CD8-positive, alpha-beta memory T cell (primary cell): Measurements from ENCODE around the gene PVR. TPM values are rescaled to one million over a fixed set of nuclear protein-coding genes. Genes with fewer than 3 reads are reported as not detected.
"Not testable (repeated sequence)": the region's sequence is repeated elsewhere in the genome, so short reads cannot be mapped to it uniquely, and the experiment has no call there.

Experiments used
- CTCF ChIA-PET: fragments of 350-600 bp; sonication (Branson Sonifier 250); formaldehyde crosslinking; loops from one replicate; lab custom pipeline; 2021; ENCODE audit warnings: antibody characterized with exemption; lab: Charles Lee
- POLR2A ChIA-PET: fragments of 350-600 bp; sonication (Branson Sonifier 250); formaldehyde crosslinking; loops from one replicate; lab custom pipeline; 2021; ENCODE audit warnings: antibody characterized with exemption; lab: Charles Lee
- DNase-seq, 5 donors: peaks; one replicate each; pipeline versions ENCODE4 v3.0.0 to v3.0.0-alpha.2; 2020 to 2022; ENCODE audit warnings: mixed read lengths in 1 of 5
- H3K27ac ChIP-seq: one replicate; pipeline ENCODE4 v1.7.0; 2013; ENCODE audit warnings: low read depth, mild to moderate bottlenecking, low read length, moderate library complexity
- H3K27me3 ChIP-seq: 2 replicates; pipeline ENCODE4 v1.7.0; 2013; ENCODE audit warnings: low read length, mild to moderate bottlenecking; ENCODE audit not compliant: insufficient read depth, poor library complexity, severe bottlenecking
- H3K36me3 ChIP-seq: 2 replicates; pipeline ENCODE4 v1.7.0; 2013; ENCODE audit warnings: mild to moderate bottlenecking, low read length, moderate library complexity; ENCODE audit not compliant: insufficient read depth
- H3K4me1 ChIP-seq: 2 replicates; pipeline ENCODE4 v1.7.0; 2013; ENCODE audit warnings: mild to moderate bottlenecking, low read length, moderate library complexity; ENCODE audit not compliant: insufficient read depth
- H3K4me3 ChIP-seq: 2 replicates; pipeline ENCODE4 v1.7.0; 2013; ENCODE audit warnings: mild to moderate bottlenecking, low read length
- H3K9me3 ChIP-seq: 2 replicates; pipeline ENCODE4 v1.7.0; 2013; ENCODE audit warnings: mild to moderate bottlenecking, low read length
- H3K27ac Mint-ChIP-seq, 8 donors: one replicate each; pipeline ENCODE4 v1.8.0; 2020 to 2021; ENCODE audit warnings: mixed read lengths in 8 of 8, mild to moderate bottlenecking in 6 of 8, inconsistent platforms in 3 of 8, moderate library complexity in 3 of 8
- H3K27me3 Mint-ChIP-seq, 2 donors: one replicate each; pipeline ENCODE4 v1.8.0; 2020 to 2021; ENCODE audit warnings: mixed read lengths in 2 of 2, mild to moderate bottlenecking in 1 of 2, moderate library complexity in 1 of 2
- H3K36me3 Mint-ChIP-seq, 3 donors: one replicate each; pipeline ENCODE4 v1.8.0; 2020 to 2021; ENCODE audit warnings: mixed read lengths in 3 of 3, inconsistent platforms in 1 of 3, mild to moderate bottlenecking in 1 of 3
- H3K4me1 Mint-ChIP-seq, 3 donors: one replicate each; pipeline ENCODE4 v1.8.0; 2020 to 2021; ENCODE audit warnings: mixed read lengths in 3 of 3, inconsistent platforms in 1 of 3, mild to moderate bottlenecking in 1 of 3
- H3K4me3 Mint-ChIP-seq, 7 donors: one replicate each; pipeline ENCODE4 v1.8.0; 2020 to 2021; ENCODE audit warnings: mixed read lengths in 7 of 7, mild to moderate bottlenecking in 6 of 7, moderate library complexity in 4 of 7, inconsistent platforms in 2 of 7
- H3K9me3 Mint-ChIP-seq, 5 donors: one replicate each; pipeline ENCODE4 v1.8.0; 2020 to 2022; ENCODE audit warnings: mixed read lengths in 5 of 5, mild to moderate bottlenecking in 3 of 5, moderate library complexity in 2 of 5, inconsistent platforms in 1 of 5
- polyA plus RNA-seq: library from polyadenylated mRNA; unstranded; fragments of 300-500 nt; fragmentation: Illumina TruSeq; gene quantifications from one replicate; pipeline ENCODE4 v1.2.3, GENCODE V29; 2021
- total RNA-seq, 2 experiments: library from RNA; stranded (reverse); gene quantifications; one replicate each; pipeline ENCODE4 v1.2.3, GENCODE V29; 2021

PVR gene
- total and polyA plus RNA-seq, 3 experiments from 2014 or later: 0.56 to 5.3 (median 5.2) TPM

- Histone ChIP-seq H3K27ac (no peak overlapping the region), H3K4me1 (no peaks in the 10 kb centered on the region), H3K9me3 (no peaks in the 10 kb centered on the region), H3K36me3 (no peaks in the 10 kb centered on the region), H3K4me3 (no peak overlapping the region), H3K27me3 (no peaks in the 10 kb centered on the region)
- Mint-ChIP-seq H3K4me1 (peaks cover 2 to 12% (median 6%) of the 10 kb centered on the region in 3 donors), H3K4me3 (no peak overlapping the region), H3K9me3 (no peaks in the 10 kb centered on the region), H3K27me3 (peaks cover 0 to 6% of the 10 kb centered on the region in 2 donors), H3K27ac (no peak overlapping the region), H3K36me3 (no peaks in the 10 kb centered on the region)
- DNase-seq: peak in 1 of 5 donors; percentile 1
- ChIA-PET POLR2A (no interaction called here), CTCF (no interaction called here)
Observed at GRCh38 chr19:44661904-44662303, 18.2 kb downstream of the PVR start.

DNA sequence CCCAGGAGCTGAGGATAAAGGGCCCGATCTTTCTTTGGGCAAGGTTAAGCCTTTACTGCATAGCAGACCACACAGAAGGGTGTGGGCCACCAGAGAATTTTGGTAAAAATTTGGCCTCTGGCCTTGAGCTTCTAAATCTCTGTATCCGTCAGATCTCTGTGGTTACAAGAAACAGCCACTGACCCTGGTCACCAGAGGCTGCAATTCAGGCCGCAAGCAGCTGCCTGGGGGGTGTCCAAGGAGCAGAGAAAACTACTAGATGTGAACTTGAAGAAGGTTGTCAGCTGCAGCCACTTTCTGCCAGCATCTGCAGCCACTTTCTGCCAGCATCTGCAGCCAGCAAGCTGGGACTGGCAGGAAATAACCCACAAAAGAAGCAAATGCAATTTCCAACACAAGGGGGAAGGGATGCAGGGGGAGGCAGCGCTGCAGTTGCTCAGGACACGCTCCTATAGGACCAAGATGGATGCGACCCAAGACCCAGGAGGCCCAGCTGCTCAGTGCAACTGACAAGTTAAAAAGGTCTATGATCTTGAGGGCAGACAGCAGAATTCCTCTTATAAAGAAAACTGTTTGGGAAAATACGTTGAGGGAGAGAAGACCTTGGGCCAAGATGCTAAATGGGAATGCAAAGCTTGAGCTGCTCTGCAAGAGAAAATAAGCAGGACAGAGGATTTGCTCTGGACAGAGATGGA, 19.1 kb downstream of the PVR start:
- Mint-ChIP-seq H3K27me3 (peaks cover 0 to 6% of the 10 kb centered on the region in 2 donors), H3K4me1 (peaks cover 0 to 4% (median 0%) of the 10 kb centered on the region in 3 donors), H3K27ac (no peak overlapping the region), H3K4me3 (no peak overlapping the region), H3K9me3 (no peaks in the 10 kb centered on the region), H3K36me3 (no peaks in the 10 kb centered on the region)
- Histone ChIP-seq H3K4me1 (no peaks in the 10 kb centered on the region), H3K9me3 (no peaks in the 10 kb centered on the region), H3K4me3 (no peak overlapping the region), H3K27ac (no peak overlapping the region), H3K36me3 (no peaks in the 10 kb centered on the region), H3K27me3 (no peaks in the 10 kb centered on the region)
- CTCF ChIA-PET: interaction anchor here (0.6 to 1.0 kb wide), 3 partner anchors 8 to 1962 kb away, joined by 3 read pairs; no protein-coding TSS in a partner anchor
- DNase-seq: peak in 1 of 5 donors; percentile 1
- POLR2A ChIA-PET: no interaction called here

DNA sequence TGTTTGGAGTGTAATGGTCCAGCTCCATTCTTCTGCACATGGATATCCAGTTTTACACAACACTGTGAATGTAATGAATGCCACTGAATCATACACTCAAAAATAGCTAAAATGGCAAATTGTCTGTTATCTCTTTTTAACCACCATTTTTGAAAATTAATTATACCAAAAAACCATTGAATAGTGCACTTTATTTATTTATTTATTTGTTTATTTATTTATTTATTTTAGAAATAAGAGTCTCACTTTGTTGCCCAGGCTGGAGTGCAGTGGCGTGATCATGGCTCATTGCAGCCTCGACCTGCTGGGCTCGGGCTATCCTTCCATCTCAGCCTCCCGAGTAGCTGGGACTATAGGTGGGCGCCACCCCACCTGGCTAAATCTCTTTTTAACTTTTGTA, 20.3 kb downstream of the PVR start:
- Histone ChIP-seq H3K9me3 (no peaks in the 10 kb centered on the region), H3K36me3 (no peaks in the 10 kb centered on the region), H3K27ac (no peak overlapping the region), H3K4me3 (no peak overlapping the region), H3K27me3 (no peaks in the 10 kb centered on the region), H3K4me1 (no peaks in the 10 kb centered on the region)
- no peak overlapping the region for H3K4me3 Mint-ChIP-seq
- POLR2A ChIA-PET: no interaction called here
- no peak overlapping the region for H3K27ac Mint-ChIP-seq
- peaks cover 0 to 6% of the 10 kb centered on the region in 2 donors for H3K27me3 Mint-ChIP-seq
- no peak for DNase-seq
- no peaks in the 10 kb centered on the region for H3K4me1 Mint-ChIP-seq
- H3K9me3 Mint-ChIP-seq: no peaks in the 10 kb centered on the region
- CTCF ChIA-PET: no interaction called here
- no peaks in the 10 kb centered on the region for H3K36me3 Mint-ChIP-seq

DNA sequence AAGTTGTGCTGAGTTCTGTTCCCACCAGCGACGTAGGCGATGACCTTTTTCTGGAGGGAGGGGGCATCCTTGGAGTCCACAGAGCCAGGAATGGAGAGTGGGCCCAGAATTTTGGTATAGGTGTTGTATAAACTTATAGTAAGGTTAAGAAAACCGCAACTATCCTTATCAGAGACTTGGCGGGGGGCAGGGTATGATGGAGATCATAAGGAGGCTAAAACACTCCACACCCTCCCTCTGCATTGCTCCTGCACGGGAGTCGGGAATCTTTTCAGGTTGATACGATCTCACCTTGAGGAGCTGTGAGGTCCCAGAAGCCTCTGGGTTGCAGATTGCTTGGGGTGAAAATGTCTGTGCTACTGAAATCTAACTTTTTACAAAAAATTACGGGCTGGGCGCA, 21.3 kb downstream of the PVR start:
- ChIA-PET CTCF (no interaction called here), POLR2A (no interaction called here)
- Histone ChIP-seq H3K36me3 (no peaks in the 10 kb centered on the region), H3K27me3 (no peaks in the 10 kb centered on the region), H3K27ac (no peak overlapping the region), H3K4me1 (no peaks in the 10 kb centered on the region), H3K9me3 (no peaks in the 10 kb centered on the region), H3K4me3 (no peak overlapping the region)
- peak in 1 of 5 donors; percentile 11 for DNase-seq
- no peaks in the 10 kb centered on the region for H3K36me3 Mint-ChIP-seq
- H3K4me1 Mint-ChIP-seq: no peaks in the 10 kb centered on the region
- no peaks in the 10 kb centered on the region for H3K9me3 Mint-ChIP-seq
- no peak overlapping the region for H3K27ac Mint-ChIP-seq
- no peak overlapping the region for H3K4me3 Mint-ChIP-seq
- H3K27me3 Mint-ChIP-seq: peaks cover 6 to 9% of the 10 kb centered on the region in 2 donors

DNA sequence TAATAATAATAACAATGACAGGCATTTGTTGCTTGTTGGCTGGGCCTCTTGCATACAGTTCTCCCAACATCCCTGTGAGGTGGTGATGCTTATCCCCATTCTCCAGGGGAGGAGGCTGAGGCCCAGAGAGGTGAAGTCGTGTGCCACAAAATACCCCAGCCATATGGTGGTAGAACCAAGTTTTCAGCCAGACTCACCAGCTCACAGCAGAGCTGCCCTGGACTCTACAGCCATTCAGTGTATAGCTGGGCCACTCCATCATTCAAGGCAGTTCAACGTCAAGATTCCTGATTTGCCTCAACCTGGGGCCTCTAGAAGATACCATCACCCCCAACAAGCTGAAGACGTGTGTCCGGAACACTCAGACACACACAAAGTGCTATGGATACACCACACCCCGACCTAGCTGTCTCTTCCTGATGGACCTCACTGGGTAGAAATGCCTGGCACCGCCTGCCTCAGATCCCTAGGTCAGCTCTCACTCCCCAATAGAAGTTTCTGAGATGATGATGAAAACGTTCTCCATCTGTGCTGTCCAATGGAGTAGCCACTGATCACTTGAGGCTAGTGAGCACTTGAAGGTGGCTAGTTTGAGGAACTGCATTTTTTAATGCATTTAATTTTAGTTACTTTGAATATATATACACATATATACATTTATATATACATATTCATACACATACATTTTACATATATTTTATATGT, 23.3 kb downstream of the PVR start:
- Mint-ChIP-seq H3K27ac (no peak overlapping the region), H3K4me3 (no peak overlapping the region), H3K36me3 (no peaks in the 10 kb centered on the region), H3K27me3 (peaks cover 6 to 10% of the 10 kb centered on the region in 2 donors), H3K4me1 (no peaks in the 10 kb centered on the region), H3K9me3 (no peaks in the 10 kb centered on the region)
- Histone ChIP-seq H3K27ac (no peak overlapping the region), H3K36me3 (no peaks in the 10 kb centered on the region), H3K9me3 (no peaks in the 10 kb centered on the region), H3K27me3 (no peaks in the 10 kb centered on the region), H3K4me3 (no peak overlapping the region), H3K4me1 (no peaks in the 10 kb centered on the region)
- DNase-seq: no peak
- POLR2A ChIA-PET: no interaction called here
- CTCF ChIA-PET: no interaction called here

DNA sequence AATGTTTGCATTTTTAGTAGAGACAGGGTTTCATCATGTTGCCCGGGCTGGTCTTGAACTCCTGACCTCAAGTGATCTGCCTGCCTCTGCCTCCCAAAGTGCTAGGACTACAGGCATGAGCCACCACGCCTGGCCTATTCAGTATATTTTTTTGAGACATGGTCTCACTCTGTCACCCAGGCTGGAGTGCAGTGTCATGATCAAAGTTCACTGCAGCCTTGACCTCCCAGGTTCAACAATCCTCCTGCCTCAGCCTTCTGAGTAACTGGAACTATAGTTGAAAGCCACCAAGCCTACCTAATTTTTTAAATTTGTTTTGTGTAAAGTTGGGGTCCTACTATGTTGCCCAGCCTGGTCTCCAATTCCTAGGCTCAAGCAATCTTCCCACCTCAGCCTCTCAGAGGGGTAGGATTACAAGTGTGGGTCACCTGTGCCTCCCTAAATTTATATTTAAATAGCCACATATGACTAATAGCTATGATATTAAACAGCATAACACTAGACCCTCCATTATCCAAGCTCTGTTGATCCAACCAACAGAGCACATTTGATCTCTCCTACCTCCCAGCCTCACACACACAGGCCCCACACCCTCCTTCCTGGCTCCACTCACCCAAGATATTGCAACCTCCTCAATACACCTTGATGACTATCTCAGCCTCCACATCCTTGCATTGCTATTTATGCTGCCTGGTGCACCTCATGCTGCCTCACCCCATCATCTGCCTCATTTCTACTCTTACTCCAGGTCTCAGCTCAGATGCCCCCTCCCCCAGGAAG, 25.5 kb downstream of the PVR start:
- H3K27ac Mint-ChIP-seq: no peak overlapping the region
- ChIA-PET CTCF (no interaction called here), POLR2A (no interaction called here)
- H3K9me3 Mint-ChIP-seq: no peaks in the 10 kb centered on the region
- H3K9me3 ChIP-seq: no peaks in the 10 kb centered on the region
- no peak for DNase-seq
- H3K36me3 Mint-ChIP-seq: no peaks in the 10 kb centered on the region
- H3K4me1 Mint-ChIP-seq: no peaks in the 10 kb centered on the region
- no peaks in the 10 kb centered on the region for H3K27me3 ChIP-seq
- H3K4me3 Mint-ChIP-seq: no peak overlapping the region
- H3K4me1 ChIP-seq: no peaks in the 10 kb centered on the region
- H3K36me3 ChIP-seq: no peaks in the 10 kb centered on the region
- peaks cover 8 to 9% of the 10 kb centered on the region in 2 donors for H3K27me3 Mint-ChIP-seq
- no peak overlapping the region for H3K4me3 ChIP-seq
- H3K27ac ChIP-seq: no peak overlapping the region

DNA sequence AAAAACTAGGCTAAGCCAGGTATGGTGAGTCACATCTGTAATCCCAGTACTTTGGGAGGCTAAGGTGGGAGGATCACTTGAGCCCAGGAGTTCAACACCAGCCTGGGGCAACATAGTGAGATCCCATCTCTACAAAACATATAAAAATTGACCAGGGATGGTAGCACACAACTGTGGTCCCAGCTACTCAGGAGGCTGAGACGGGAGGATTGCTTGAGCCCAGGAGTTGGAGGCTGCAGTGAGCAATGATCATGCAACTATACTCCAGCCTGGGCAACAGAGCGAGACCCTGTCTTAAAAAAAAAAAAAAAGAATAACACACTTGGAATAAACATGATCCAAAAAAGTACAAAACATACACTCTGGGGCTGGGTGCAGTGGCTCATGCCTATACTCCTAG, 26.3 kb downstream of the PVR start:
- CTCF ChIA-PET: not testable (repeated sequence)

GRCh38 chr19:44671400-44671799, 27.7 kb downstream of the PVR start, which contains the start of gene CEACAM19:
CEACAM19 (plus strand) TSS chr19:44671482; CDS start chr19:44671932, 450 bp downstream.
- ChIA-PET CTCF (no interaction called here), POLR2A (no interaction called here)
- peaks cover 8 to 12% of the 10 kb centered on the region in 2 donors for H3K27me3 Mint-ChIP-seq
- no peaks in the 10 kb centered on the region for H3K36me3 Mint-ChIP-seq
- DNase-seq: no peak
- H3K4me3 Mint-ChIP-seq: no peak within 1 kb of the TSS
- no peaks in the 10 kb centered on the region for H3K9me3 Mint-ChIP-seq
- no peak within 1 kb of the TSS for H3K4me3 ChIP-seq
- no peak within 1 kb of the TSS for H3K27ac Mint-ChIP-seq
- no peaks in the 10 kb centered on the region for H3K36me3 ChIP-seq
- H3K27ac ChIP-seq: no peak within 1 kb of the TSS
- H3K9me3 ChIP-seq: no peaks in the 10 kb centered on the region
- H3K4me1 ChIP-seq: no peaks in the 10 kb centered on the region
- H3K4me1 Mint-ChIP-seq: no peaks in the 10 kb centered on the region
- H3K27me3 ChIP-seq: no peaks in the 10 kb centered on the region

More for the DNA sequence above, 26.3 kb downstream of the PVR start:
- POLR2A ChIA-PET, H3K36me3 Mint-ChIP-seq, H3K9me3 Mint-ChIP-seq, H3K4me3 Mint-ChIP-seq, H3K4me3 ChIP-seq, H3K9me3 ChIP-seq, H3K4me1 ChIP-seq, H3K4me1 Mint-ChIP-seq, H3K36me3 ChIP-seq, H3K27ac ChIP-seq, DNase-seq, H3K27ac Mint-ChIP-seq, H3K27me3 ChIP-seq: not testable (repeated sequence)
- H3K27me3 Mint-ChIP-seq: peaks cover 8 to 12% of the 10 kb centered on the region in 2 donors
